HEK293 (cell line): Measurements from ENCODE around the gene C2orf81.

ENCODE experiments used
- ATF2 ChIP-seq: fragments of 450-650 bp; formaldehyde crosslinking; IDR thresholded peaks from 2 replicates; pipeline ENCODE4 v1.5.1; 2016; ENCODE audit warnings: missing biosample characterization, missing genetic modification characterization, low read depth
- BCL6B ChIP-seq: fragments of 450-650 bp; formaldehyde crosslinking; IDR thresholded peaks from 2 replicates; pipeline ENCODE4 v1.5.1; 2017; ENCODE audit warnings: missing biosample characterization, missing genetic modification characterization
- HOXC10 ChIP-seq: sonication (generic); formaldehyde crosslinking; IDR thresholded peaks from 2 replicates; pipeline ENCODE4 v1.8.1; 2023; ENCODE audit warnings: mild to moderate bottlenecking, missing genetic modification reagents
- PRDM10 ChIP-seq: fragments of 450-650 bp; formaldehyde crosslinking; IDR thresholded peaks from 2 replicates; pipeline ENCODE4 v1.5.1; 2016; ENCODE audit warnings: missing biosample characterization, missing genetic modification characterization
- TSHZ1 ChIP-seq: fragments of 450-650 bp; formaldehyde crosslinking; IDR thresholded peaks from 2 replicates; pipeline ENCODE4 v1.5.1; 2016; ENCODE audit warnings: missing biosample characterization, missing genetic modification characterization, borderline replicate concordance
- ZFHX2 ChIP-seq: fragments of 450-650 bp; formaldehyde crosslinking; conservative IDR thresholded peaks from 2 replicates; pipeline ENCODE4 v1.5.1; 2016; ENCODE audit warnings: missing biosample characterization, missing genetic modification characterization
- ZFP3 ChIP-seq: fragments of 450-650 bp; formaldehyde crosslinking; IDR thresholded peaks from 2 replicates; pipeline ENCODE4 v1.5.1; 2016; ENCODE audit warnings: low read depth, missing biosample characterization, missing genetic modification characterization
- ZNF2 ChIP-seq: fragments of 450-650 bp; formaldehyde crosslinking; IDR thresholded peaks from 2 replicates; pipeline ENCODE4 v1.5.1; 2016; ENCODE audit warnings: missing biosample characterization, missing genetic modification characterization
- ZNF26 ChIP-seq: fragments of 450-650 bp; formaldehyde crosslinking; IDR thresholded peaks from 2 replicates; pipeline ENCODE4 v1.5.1; 2016; ENCODE audit warnings: missing biosample characterization, missing genetic modification characterization
- ZNF280D ChIP-seq: fragments of 450-650 bp; formaldehyde crosslinking; IDR thresholded peaks from 2 replicates; pipeline ENCODE4 v1.5.1; 2016; ENCODE audit warnings: missing biosample characterization, missing genetic modification characterization
- ZNF394 ChIP-seq: fragments of 450-650 bp; formaldehyde crosslinking; IDR thresholded peaks from 2 replicates; pipeline ENCODE4 v1.5.1; 2016; ENCODE audit warnings: missing biosample characterization, missing genetic modification characterization, mild to moderate bottlenecking, moderate library complexity, borderline replicate concordance
- ZNF521 ChIP-seq: fragments of 450-650 bp; formaldehyde crosslinking; IDR thresholded peaks from 2 replicates; pipeline ENCODE4 v1.5.1; 2017; ENCODE audit warnings: missing biosample characterization, mild to moderate bottlenecking, missing genetic modification characterization
- ZNF580 ChIP-seq: fragments of 450-650 bp; formaldehyde crosslinking; IDR thresholded peaks from 2 replicates; pipeline ENCODE4 v1.5.1; 2016; ENCODE audit warnings: missing biosample characterization, missing genetic modification characterization
- ZNF776 ChIP-seq: fragments of 450-650 bp; formaldehyde crosslinking; IDR thresholded peaks from 2 replicates; pipeline ENCODE4 v1.5.0; 2017; ENCODE audit warnings: missing biosample characterization, missing genetic modification characterization, borderline replicate concordance
- ZSCAN23 ChIP-seq: fragments of 450-650 bp; formaldehyde crosslinking; IDR thresholded peaks from 2 replicates; pipeline ENCODE4 v1.5.1; 2016; ENCODE audit warnings: missing biosample characterization, missing genetic modification characterization
- ZSCAN30 ChIP-seq: fragments of 450-650 bp; IDR thresholded peaks from 2 replicates; pipeline ENCODE4 v1.5.1; 2018; ENCODE audit warnings: missing biosample characterization, mild to moderate bottlenecking, missing genetic modification characterization, moderate library complexity
- ZSCAN4 ChIP-seq: fragments of 450-650 bp; formaldehyde crosslinking; IDR thresholded peaks from 2 replicates; pipeline ENCODE4 v1.5.1; 2017; ENCODE audit warnings: missing biosample characterization, missing genetic modification characterization

C2orf81 gene

GRCh38 chr2:74374509-74375205 lies 46.8 kb downstream of the C2orf81 start (continued):
- no peak for TF ChIP-seq PRDM10 (tag by site-specific recombination)
- TF ChIP-seq HOXC10, result no peak
- no peak for TF ChIP-seq TSHZ1 (tag by site-specific recombination)
- no peak for TF ChIP-seq ZNF776 (tag by site-specific recombination)
- TF ChIP-seq ZNF280D (tag by site-specific recombination), result no peak
- no peak for TF ChIP-seq ZSCAN23 (tag by site-specific recombination)
- TF ChIP-seq ZFP3 (tag by site-specific recombination), result no peak
- TF ChIP-seq ZNF580 (tag by site-specific recombination), result no peak
- TF ChIP-seq ZFHX2, result peak; percentile 74
- TF ChIP-seq ZSCAN30 (tag by site-specific recombination), result no peak
- TF ChIP-seq ATF2 (tag by site-specific recombination), result peak; percentile 92
- no peak for TF ChIP-seq ZNF521
- TF ChIP-seq ZSCAN4 (tag by site-specific recombination), result no peak
- TF ChIP-seq ZNF394 (tag by site-specific recombination), result no peak
- TF ChIP-seq ZNF26 (tag by site-specific recombination), result no peak
- no peak for TF ChIP-seq ZNF2 (tag by site-specific recombination)
- no peak for TF ChIP-seq BCL6B (tag by site-specific recombination)
